ENCODE data around the gene PAX5. TPM values are rescaled to one million over a fixed set of nuclear protein-coding genes. Genes with fewer than 3 reads are reported as not detected.
A peak's percentile ranks its signal among the peaks of the same experiment; 100 is the strongest.

PAX5 gene
- total RNA-seq, 4 donors from 2014 or later: 0.95 to 61.9 (median 3.6) TPM; not detected in 1

DNA sequence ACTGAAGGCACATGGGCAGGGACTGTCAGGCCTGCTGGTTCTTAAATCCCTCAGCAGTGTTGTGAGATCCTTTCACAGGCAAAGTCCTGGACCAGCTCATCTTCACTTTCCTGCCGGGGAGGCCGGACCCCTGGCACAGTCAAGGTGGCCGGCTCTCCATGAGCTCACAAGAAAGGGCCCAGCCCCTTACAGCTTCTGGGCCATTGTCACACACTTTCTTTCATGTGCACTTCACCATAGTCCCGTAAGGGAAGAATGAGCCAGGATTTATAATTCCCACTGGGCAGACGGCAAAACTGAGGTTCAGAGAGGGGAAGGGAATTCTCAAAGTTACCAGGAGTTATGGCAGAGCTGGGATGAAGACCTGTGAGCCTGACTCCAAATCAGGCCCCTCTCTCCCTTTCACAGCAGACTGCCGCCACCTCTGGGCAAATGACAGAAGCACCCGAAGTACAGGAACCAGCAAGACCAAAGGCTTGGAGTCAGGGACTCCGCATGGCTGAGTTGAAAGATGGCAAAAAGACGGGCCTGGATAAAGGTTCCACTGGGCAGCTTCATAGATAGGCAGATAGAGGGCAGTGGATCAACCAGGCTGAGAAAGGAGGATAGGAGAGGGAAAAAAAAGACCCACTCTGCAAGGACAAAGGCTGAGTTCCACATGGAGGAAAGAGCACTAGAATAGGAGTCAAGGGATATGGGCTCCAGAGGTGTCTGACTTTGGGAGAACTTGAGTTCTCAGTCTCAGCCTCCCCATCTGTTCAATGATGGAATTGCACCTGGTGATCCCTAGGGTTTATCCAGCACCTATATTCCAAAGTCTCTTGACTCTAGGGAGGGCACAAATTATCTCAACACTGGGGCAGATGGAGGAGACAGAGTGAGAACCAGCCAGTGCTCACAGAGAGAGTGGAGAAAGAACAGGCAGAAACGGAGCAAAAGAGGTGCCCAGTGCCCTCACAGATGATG, 128.7 kb downstream of the PAX5 start:
- DNase-seq: no peak
- no peak overlapping the region for H3K27ac ChIP-seq
- TF ChIP-seq, protein P1, sequence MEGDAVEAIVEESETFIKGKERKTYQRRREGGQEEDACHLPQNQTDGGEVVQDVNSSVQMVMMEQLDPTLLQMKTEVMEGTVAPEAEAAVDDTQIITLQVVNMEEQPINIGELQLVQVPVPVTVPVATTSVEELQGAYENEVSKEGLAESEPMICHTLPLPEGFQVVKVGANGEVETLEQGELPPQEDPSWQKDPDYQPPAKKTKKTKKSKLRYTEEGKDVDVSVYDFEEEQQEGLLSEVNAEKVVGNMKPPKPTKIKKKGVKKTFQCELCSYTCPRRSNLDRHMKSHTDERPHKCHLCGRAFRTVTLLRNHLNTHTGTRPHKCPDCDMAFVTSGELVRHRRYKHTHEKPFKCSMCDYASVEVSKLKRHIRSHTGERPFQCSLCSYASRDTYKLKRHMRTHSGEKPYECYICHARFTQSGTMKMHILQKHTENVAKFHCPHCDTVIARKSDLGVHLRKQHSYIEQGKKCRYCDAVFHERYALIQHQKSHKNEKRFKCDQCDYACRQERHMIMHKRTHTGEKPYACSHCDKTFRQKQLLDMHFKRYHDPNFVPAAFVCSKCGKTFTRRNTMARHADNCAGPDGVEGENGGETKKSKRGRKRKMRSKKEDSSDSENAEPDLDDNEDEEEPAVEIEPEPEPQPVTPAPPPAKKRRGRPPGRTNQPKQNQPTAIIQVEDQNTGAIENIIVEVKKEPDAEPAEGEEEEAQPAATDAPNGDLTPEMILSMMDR (IDR thresholded peaks at IDR 0.05): no peak
- no peak for TF ChIP-seq POLR2A (IDR thresholded peaks at IDR 0.05)
- H3K9me3 ChIP-seq: no peaks in the 10 kb centered on the region
- H3K4me1 ChIP-seq: no peaks in the 10 kb centered on the region
- H3K27me3 ChIP-seq: no peaks in the 10 kb centered on the region
- no peak overlapping the region for H3K4me3 ChIP-seq
- no peaks in the 10 kb centered on the region for H3K36me3 ChIP-seq

- no peaks in the 10 kb centered on the region for H3K27me3 ChIP-seq
- no peak overlapping the region for H3K4me3 ChIP-seq
- TF ChIP-seq POLR2A (IDR thresholded peaks at IDR 0.05): no peak
- TF ChIP-seq, protein P1 (IDR thresholded peaks at IDR 0.05): no peak
- H3K27ac ChIP-seq: no peak overlapping the region
- no peaks in the 10 kb centered on the region for H3K9me3 ChIP-seq
- no peak for DNase-seq
- no peaks in the 10 kb centered on the region for H3K36me3 ChIP-seq
- no peaks in the 10 kb centered on the region for H3K4me1 ChIP-seq
Observed at GRCh38 chr9:36903541-36904435, 130.3 kb downstream of the PAX5 start.

DNA sequence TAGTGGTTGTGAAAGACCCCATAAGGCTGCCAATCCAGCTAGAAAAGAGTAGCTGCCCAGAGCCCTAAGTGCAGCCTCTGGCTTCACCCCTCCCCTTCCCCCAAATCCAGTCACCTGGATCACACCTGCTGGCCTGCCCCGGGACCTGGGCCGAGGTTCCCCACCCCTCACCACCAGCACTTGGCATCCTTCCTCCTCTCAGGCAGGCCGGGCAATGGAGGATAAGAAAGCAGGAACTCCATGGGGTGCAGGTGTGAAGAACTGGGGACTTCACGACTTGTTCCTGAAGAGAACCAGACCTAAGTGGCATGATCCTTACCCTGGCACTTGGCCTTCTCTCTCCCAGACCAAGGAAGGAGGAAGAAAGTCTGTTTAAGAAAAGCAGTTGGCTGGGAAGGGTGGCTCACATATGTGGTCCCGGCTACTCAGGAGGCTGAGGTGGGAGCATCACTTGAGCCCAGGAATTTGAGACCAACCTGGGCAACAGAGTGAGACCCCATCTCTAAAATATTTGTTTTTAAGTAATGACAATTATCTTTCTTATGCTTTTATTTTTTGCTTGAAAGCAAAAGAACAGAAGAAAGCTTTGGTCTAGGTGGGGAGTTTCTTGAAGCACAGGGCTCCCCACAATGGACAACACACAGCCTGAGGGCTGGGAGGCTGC, 131.1 kb downstream of the PAX5 start:
- no peak overlapping the region for H3K27ac ChIP-seq
- TF ChIP-seq, protein P1 (IDR thresholded peaks at IDR 0.05): no peak
- no peak for TF ChIP-seq POLR2A (IDR thresholded peaks at IDR 0.05)

DNA sequence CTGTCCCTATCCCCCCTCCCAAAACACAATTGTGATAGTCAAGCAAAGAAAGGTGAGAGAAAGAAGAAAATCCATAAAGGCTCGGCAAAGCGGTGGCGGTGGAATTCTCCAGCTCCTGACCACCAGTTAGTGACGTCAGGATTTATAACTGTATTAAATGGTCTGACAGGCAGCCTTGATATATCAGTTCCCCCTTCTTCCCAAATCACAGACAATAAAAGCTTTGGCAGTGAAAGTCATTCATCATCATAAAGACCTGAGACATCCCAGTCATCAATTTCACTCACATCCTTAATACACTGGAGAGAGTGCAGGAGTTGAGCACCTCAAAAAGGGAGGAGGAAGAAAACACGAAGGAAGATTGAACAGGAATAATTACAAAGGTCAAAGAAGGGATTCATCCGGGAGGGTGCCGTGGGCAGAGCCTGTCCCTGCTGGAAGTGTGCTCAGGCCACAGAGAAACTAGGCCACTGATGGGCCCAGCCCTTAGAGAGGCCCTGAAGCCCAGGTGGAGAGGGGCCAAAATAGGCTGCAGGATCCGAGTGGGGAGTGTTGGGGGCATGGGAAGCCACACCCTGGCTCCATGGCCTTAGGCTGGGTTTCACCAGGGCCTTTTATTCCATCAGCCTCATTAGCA, 131.9 kb downstream of the PAX5 start:
- H3K4me3 ChIP-seq: no peak overlapping the region
- no peaks in the 10 kb centered on the region for H3K9me3 ChIP-seq
- no peak overlapping the region for H3K27ac ChIP-seq
- no peaks in the 10 kb centered on the region for H3K27me3 ChIP-seq
- TF ChIP-seq, protein P1 (IDR thresholded peaks at IDR 0.05): no peak
- TF ChIP-seq POLR2A (IDR thresholded peaks at IDR 0.05): no peak
- DNase-seq: peak in 1 of 3 donors; percentile 11
- no peaks in the 10 kb centered on the region for H3K4me1 ChIP-seq
- H3K36me3 ChIP-seq: no peaks in the 10 kb centered on the region

More for the DNA sequence above, 131.1 kb downstream of the PAX5 start:
- Histone ChIP-seq H3K9me3 (no peaks in the 10 kb centered on the region), H3K27me3 (no peaks in the 10 kb centered on the region), H3K36me3 (no peaks in the 10 kb centered on the region), H3K4me3 (no peak overlapping the region), H3K4me1 (no peaks in the 10 kb centered on the region)
- peak in 1 of 3 donors; percentile 4 for DNase-seq

DNA sequence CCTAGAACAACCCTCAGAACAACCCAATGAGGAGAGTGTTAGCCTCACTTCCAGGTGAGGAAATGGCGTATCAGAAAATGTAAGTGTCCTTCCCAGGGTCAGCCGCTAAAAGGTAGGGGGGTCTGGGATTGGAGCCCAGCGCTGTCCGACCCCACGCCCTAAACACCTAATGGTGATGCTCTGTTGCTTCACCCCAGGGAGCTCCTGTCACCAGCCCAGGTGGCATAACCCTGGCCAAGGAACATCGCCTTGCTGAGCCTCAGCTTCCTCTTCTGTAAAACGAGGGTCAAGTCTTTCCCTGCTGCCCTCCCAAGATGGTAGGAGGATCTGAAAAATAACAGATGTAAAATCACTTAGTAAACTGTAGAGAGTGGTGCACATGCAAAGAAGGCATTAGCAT, 132.5 kb downstream of the PAX5 start:
- H3K27ac ChIP-seq: no peak overlapping the region
- TF ChIP-seq, protein P1 (IDR thresholded peaks at IDR 0.05): no peak
- TF ChIP-seq POLR2A (IDR thresholded peaks at IDR 0.05): no peak
- no peaks in the 10 kb centered on the region for H3K36me3 ChIP-seq
- H3K27me3 ChIP-seq: no peaks in the 10 kb centered on the region
- no peak overlapping the region for H3K4me3 ChIP-seq
- H3K9me3 ChIP-seq: no peaks in the 10 kb centered on the region
- no peaks in the 10 kb centered on the region for H3K4me1 ChIP-seq
- DNase-seq: no peak
